Lower leg skin (tissue), 3 donors: ENCODE measurements around the gene C11orf98.

Experiments
- CTCF ChIP-seq, 3 donors: fragments of 450-650 bp; IDR thresholded peaks; one replicate each; pipeline ENCODE4 v1.5.1; 2016; ENCODE audit warnings: antibody characterized with exemption in 3 of 3, mild to moderate bottlenecking in 3 of 3, moderate library complexity in 2 of 3
- POLR2A ChIP-seq, 2 donors: fragments of 450-650 bp; IDR thresholded peaks; one replicate each; pipeline ENCODE4 v1.6.1; 2016 to 2017; ENCODE audit warnings: antibody characterized with exemption in 2 of 2, mild to moderate bottlenecking in 1 of 2, moderate library complexity in 1 of 2

- no peak for TF ChIP-seq CTCF (IDR thresholded peaks at IDR 0.05)
- no peak for TF ChIP-seq POLR2A (IDR thresholded peaks at IDR 0.05)
Measured at GRCh38 chr11:62648185-62648966, 16.6 kb downstream of the C11orf98 start.
